Measurements from ENCODE around the gene DNAJC16. TPM values are rescaled to one million over a fixed set of nuclear protein-coding genes. Genes with fewer than 3 reads are reported as not detected.

DNAJC16 gene
- total and polyA plus RNA-seq, 9 of the 15 experiments (the other 6 are each of a cell fraction or from before 2014, with no cell fraction given) = 6.9 to 16.8 (median 12.8) TPM

DNA sequence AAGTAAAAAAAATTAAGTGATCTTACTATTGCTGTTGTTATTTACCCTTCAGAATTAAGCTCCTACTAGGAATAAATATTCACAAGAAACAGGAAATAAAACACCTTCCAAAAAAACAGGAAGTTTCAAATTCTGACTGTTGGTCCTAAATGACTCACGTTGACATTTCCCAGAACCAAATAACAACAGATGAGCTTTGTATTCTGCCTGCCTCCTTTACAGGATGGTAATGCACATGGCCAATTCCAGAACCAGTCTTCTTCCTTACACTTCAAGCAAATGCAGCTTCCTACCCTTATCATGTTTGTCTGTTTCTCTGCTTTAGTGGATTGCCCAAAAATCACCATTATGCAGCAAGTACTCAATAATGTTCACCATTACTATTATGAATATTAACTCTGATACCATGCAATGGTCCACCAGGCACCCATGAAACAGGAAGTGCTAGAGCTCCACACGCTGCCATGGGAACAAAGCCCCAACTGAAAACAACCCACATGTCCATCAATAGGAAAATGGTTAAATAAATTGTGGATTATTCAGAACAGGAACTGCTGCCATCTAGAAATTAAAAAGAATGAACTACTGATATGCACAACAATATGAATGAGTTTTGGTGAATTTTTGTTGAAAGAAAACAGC is 11.5 kb upstream of the DNAJC16 start (continued):
- TF ChIP-seq PTBP1 (IDR thresholded peaks at IDR 0.05; ENCODE audit: low read depth, low read length) (no peak), MXI1 (IDR thresholded peaks at IDR 0.05; ENCODE audit: low read depth, low read length) (peak; percentile 33; the same call in 1 of the 2 replicates), GTF2E2 (tag; IDR thresholded peaks at IDR 0.05) (0 out of 2 replicates have a peak, but pooled peaks have one; percentile 44), CBX2 (IDR thresholded peaks at IDR 0.05; ENCODE audit: insufficient read depth, low read length, poor library complexity, severe bottlenecking) (no peak), ARID1B (IDR thresholded peaks at IDR 0.05) (peak; percentile 41; the same call in 1 of the 2 replicates), EP400 (IDR thresholded peaks at IDR 0.05) (peak; percentile 61), NRF1 (conservative IDR thresholded peaks at IDR 0.05 in 1 of 2, IDR thresholded peaks at IDR 0.05 in 1 of 2) (0 out of 4 replicates have a peak, but pooled peaks of 1 of the 2 experiments have one; percentile 12), ESRRB (CRISPR knock-in tag; IDR thresholded peaks at IDR 0.05; ENCODE audit: borderline replicate concordance) (no peak), ZNF23 (CRISPR knock-in tag; IDR thresholded peaks at IDR 0.05) (no peak), GABPA (tag; conservative IDR thresholded peaks at IDR 0.05; ENCODE audit: low read depth) (peak; percentile 40; the same call in 1 of the 2 replicates), ZNF239 (CRISPR knock-in tag; IDR thresholded peaks at IDR 0.05) (no peak), MTF1 (CRISPR knock-in tag; IDR thresholded peaks at IDR 0.05; ENCODE audit: borderline replicate concordance) (no peak), SRSF1 (IDR thresholded peaks at IDR 0.05; ENCODE audit: low read depth, low read length) (no peak), CTBP1 (IDR thresholded peaks at IDR 0.05; ENCODE audit: borderline replicate concordance) (0 out of 2 replicates have a peak, but pooled peaks have one; percentile 22), MEIS2 (IDR thresholded peaks at IDR 0.05; ENCODE audit: partially characterized antibody) (peak; percentile 50), ZBED1 (IDR thresholded peaks at IDR 0.05) (no peak)
- TF ChIP-seq, protein P1, sequence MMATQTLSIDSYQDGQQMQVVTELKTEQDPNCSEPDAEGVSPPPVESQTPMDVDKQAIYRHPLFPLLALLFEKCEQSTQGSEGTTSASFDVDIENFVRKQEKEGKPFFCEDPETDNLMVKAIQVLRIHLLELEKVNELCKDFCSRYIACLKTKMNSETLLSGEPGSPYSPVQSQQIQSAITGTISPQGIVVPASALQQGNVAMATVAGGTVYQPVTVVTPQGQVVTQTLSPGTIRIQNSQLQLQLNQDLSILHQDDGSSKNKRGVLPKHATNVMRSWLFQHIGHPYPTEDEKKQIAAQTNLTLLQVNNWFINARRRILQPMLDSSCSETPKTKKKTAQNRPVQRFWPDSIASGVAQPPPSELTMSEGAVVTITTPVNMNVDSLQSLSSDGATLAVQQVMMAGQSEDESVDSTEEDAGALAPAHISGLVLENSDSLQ (IDR thresholded peaks at IDR 0.05) = peak; percentile 43; the same call in 1 of the 2 replicates
- TF ChIP-seq, protein P2, sequence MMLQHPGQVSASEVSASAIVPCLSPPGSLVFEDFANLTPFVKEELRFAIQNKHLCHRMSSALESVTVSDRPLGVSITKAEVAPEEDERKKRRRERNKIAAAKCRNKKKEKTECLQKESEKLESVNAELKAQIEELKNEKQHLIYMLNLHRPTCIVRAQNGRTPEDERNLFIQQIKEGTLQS (IDR thresholded peaks at IDR 0.05) = peak; percentile 63; the same call in 1 of the 2 replicates
- TF ChIP-seq, protein P2 (CRISPR knock-in tag; conservative IDR thresholded peaks at IDR 0.05) = no peak

All from K562 (cell line).